ENCODE data around the gene TST.
"Not testable (repeated sequence)": the region's sequence is repeated elsewhere in the genome, so short reads cannot be mapped to it uniquely, and the experiment has no call there.

TST gene

GRCh38 chr22:37012262-37012904 lies 6.9 kb downstream of the TST start:
- no peak for DNase-seq

GRCh38 chr22:37011472-37011871 lies 7.8 kb downstream of the TST start:
- DNase-seq: no peak

- no peak for DNase-seq
Observed at GRCh38 chr22:37010976-37011375, 8.3 kb downstream of the TST start.

- peak; percentile 10 for DNase-seq
Observed at GRCh38 chr22:37010174-37010573, 9.1 kb downstream of the TST start.

GRCh38 chr22:37009490-37009889 lies 9.8 kb downstream of the TST start:
- DNase-seq: no peak

- DNase-seq: no peak
Observed at GRCh38 chr22:37008365-37008764, 10.9 kb downstream of the TST start.

- DNase-seq: no peak
Observed at GRCh38 chr22:37007651-37008050, 11.6 kb downstream of the TST start.

- no peak for DNase-seq
Observed at GRCh38 chr22:37002633-37003032, 16.6 kb downstream of the TST start.

GRCh38 chr22:37001826-37002225 lies 17.4 kb downstream of the TST start:
- no peak for DNase-seq

GRCh38 chr22:37000676-37001534 lies 18.3 kb downstream of the TST start:
- no peak for DNase-seq

- DNase-seq: no peak
Observed at GRCh38 chr22:36999463-36999862, 19.8 kb downstream of the TST start.

- DNase-seq: no peak
Observed at GRCh38 chr22:36998620-36999351, 20.5 kb downstream of the TST start.

GRCh38 chr22:36997746-36998145 lies 21.5 kb downstream of the TST start:
- DNase-seq: no peak

GRCh38 chr22:36991206-36991605 lies 28.0 kb downstream of the TST start:
- no peak for DNase-seq

GRCh38 chr22:36990457-36990856 lies 28.8 kb downstream of the TST start:
- no peak for DNase-seq

GRCh38 chr22:36989012-36989411 lies 30.2 kb downstream of the TST start:
- DNase-seq: not testable (repeated sequence)

- DNase-seq: no peak
Observed at GRCh38 chr22:36988075-36988832, 31.0 kb downstream of the TST start.

- no peak for DNase-seq
Observed at GRCh38 chr22:36986242-36986821, 32.9 kb downstream of the TST start.

- DNase-seq: no peak
Observed at GRCh38 chr22:36985211-36985889, 33.9 kb downstream of the TST start.

- DNase-seq: no peak
Observed at GRCh38 chr22:36982136-36982535, 37.1 kb downstream of the TST start.

GRCh38 chr22:36981247-36981775 lies 37.9 kb downstream of the TST start:
- no peak for DNase-seq
